ENCODE measurements around the gene ANXA6.

The ANXA6 gene

DNA sequence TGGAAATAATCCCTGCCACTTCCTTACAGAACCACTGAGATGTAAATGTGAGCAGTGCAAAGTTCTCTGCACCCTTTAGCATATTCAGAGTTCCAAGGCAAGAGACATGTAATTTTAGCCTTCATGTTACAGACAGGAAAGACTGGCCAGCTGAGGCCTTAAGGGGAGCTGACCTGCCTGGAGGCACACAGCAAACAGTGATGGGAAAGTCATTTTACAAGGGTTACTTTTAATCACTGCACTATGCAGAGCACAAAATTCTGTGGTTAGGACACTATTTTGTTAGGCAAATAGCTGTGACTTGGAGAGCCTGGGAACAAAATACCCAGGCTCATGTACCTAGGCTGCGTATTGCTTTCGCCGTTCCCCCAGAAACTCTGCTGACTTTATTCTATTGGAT is 46.6 kb downstream of the ANXA6 start (continued):
- no peak for TF ChIP-seq ZFP41 (tag by site-specific recombination; IDR thresholded peaks at IDR 0.05; ENCODE audit: borderline replicate concordance)
- TF ChIP-seq, protein P1, sequence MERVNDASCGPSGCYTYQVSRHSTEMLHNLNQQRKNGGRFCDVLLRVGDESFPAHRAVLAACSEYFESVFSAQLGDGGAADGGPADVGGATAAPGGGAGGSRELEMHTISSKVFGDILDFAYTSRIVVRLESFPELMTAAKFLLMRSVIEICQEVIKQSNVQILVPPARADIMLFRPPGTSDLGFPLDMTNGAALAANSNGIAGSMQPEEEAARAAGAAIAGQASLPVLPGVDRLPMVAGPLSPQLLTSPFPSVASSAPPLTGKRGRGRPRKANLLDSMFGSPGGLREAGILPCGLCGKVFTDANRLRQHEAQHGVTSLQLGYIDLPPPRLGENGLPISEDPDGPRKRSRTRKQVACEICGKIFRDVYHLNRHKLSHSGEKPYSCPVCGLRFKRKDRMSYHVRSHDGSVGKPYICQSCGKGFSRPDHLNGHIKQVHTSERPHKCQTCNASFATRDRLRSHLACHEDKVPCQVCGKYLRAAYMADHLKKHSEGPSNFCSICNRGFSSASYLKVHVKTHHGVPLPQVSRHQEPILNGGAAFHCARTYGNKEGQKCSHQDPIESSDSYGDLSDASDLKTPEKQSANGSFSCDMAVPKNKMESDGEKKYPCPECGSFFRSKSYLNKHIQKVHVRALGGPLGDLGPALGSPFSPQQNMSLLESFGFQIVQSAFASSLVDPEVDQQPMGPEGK (tag by site-specific recombination; IDR thresholded peaks at IDR 0.05) = no peak
- TF ChIP-seq, protein P2, sequence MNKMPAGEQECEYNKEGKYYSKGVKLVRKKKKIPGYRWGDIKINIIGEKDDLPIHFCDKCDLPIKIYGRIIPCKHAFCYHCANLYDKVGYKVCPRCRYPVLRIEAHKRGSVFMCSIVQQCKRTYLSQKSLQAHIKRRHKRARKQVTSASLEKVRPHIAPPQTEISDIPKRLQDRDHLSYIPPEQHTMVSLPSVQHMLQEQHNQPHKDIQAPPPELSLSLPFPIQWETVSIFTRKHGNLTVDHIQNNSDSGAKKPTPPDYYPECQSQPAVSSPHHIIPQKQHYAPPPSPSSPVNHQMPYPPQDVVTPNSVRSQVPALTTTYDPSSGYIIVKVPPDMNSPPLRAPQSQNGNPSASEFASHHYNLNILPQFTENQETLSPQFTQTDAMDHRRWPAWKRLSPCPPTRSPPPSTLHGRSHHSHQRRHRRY (tag by site-specific recombination; IDR thresholded peaks at IDR 0.05) = no peak
- no peak for TF ChIP-seq ZNF626 (tag by site-specific recombination; IDR thresholded peaks at IDR 0.05)
- TF ChIP-seq ZNF223 (tag by site-specific recombination; IDR thresholded peaks at IDR 0.05) = no peak
- no peak for TF ChIP-seq ZNF549 (tag by site-specific recombination; IDR thresholded peaks at IDR 0.05)
- no peak for TF ChIP-seq SCRT1 (tag by site-specific recombination; IDR thresholded peaks at IDR 0.05; ENCODE audit: borderline replicate concordance)
- TF ChIP-seq BCL11A (tag by site-specific recombination; IDR thresholded peaks at IDR 0.05; ENCODE audit: low read depth) = no peak
- TF ChIP-seq MYNN (tag by site-specific recombination; IDR thresholded peaks at IDR 0.05; ENCODE audit: borderline replicate concordance) = no peak
- TF ChIP-seq ZNF138 (tag by site-specific recombination; IDR thresholded peaks at IDR 0.05; ENCODE audit: borderline replicate concordance) = no peak

DNA sequence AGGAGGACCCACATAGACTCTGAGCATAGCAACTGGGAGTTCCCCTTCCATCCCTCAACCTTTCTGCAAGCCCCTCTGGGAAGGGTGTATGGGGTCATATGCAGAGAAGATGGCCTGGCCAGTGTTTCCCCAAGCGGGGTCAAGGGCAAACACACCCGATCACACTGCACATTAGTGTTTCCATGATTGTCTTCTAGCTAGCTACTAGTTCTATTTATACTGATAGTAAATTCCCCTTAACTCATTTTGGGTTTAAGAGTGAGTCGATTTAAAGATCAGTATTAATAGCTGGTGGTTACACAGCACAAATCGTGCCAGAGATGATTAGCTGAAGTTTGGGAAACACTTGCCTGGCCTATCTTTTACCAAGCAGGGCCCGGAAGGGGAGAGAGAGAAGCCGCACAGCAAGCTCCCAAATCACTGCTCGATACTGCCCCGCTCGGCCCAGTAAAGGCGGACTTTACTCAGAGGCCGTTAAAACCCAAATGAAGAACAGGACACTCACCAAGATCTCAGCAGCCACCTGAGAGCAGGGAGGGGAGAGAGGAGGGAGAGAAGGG is 47.4 kb downstream of the ANXA6 start:
- Histone ChIP-seq H3K4me1 (ENCODE audit: control insufficient read depth, insufficient read depth, low read length) (no peaks in the 10 kb centered on the region), H3K4me3 (ENCODE audit: low read depth, low read length) (no peak overlapping the region), H3K36me3 (ENCODE audit: control insufficient read depth in 2 of 2, insufficient read depth in 1 of 2, low read length in 2 of 2) (peaks cover 14 to 80% of the 10 kb centered on the region in 2 experiments; a peak in 2 of 3 replicates), H3K27ac (ENCODE audit: extremely low read depth, low read depth, low read length) (no peak overlapping the region), H3K9me3 (ENCODE audit: control insufficient read depth, insufficient read depth, low read depth, low read length) (no peaks in the 10 kb centered on the region)
- ChIA-PET CTCF (interaction anchor here (0.8 to 2.2 kb wide), 3 partner anchors 16 to 128 kb away, joined by 4 to 10 read pairs (median 7); no protein-coding TSS in a partner anchor), POLR2A (no interaction called here)
- TF ChIP-seq KLF16 (tag by site-specific recombination; IDR thresholded peaks at IDR 0.05) = no peak
- TF ChIP-seq, protein P3, sequence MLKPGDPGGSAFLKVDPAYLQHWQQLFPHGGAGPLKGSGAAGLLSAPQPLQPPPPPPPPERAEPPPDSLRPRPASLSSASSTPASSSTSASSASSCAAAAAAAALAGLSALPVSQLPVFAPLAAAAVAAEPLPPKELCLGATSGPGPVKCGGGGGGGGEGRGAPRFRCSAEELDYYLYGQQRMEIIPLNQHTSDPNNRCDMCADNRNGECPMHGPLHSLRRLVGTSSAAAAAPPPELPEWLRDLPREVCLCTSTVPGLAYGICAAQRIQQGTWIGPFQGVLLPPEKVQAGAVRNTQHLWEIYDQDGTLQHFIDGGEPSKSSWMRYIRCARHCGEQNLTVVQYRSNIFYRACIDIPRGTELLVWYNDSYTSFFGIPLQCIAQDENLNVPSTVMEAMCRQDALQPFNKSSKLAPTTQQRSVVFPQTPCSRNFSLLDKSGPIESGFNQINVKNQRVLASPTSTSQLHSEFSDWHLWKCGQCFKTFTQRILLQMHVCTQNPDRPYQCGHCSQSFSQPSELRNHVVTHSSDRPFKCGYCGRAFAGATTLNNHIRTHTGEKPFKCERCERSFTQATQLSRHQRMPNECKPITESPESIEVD (tag by site-specific recombination; IDR thresholded peaks at IDR 0.05) = no peak
- TF ChIP-seq ZNF366 (tag by site-specific recombination; conservative IDR thresholded peaks at IDR 0.05) = no peak
- no peak for TF ChIP-seq ZBTB20 (tag by site-specific recombination; IDR thresholded peaks at IDR 0.05)
- no peak for TF ChIP-seq KLF10 (tag by site-specific recombination; IDR thresholded peaks at IDR 0.05)
- TF ChIP-seq TCF7L2 (IDR thresholded peaks at IDR 0.05; ENCODE audit: borderline replicate concordance, low read depth, low read length) = no peak
- TF ChIP-seq, protein P4, sequence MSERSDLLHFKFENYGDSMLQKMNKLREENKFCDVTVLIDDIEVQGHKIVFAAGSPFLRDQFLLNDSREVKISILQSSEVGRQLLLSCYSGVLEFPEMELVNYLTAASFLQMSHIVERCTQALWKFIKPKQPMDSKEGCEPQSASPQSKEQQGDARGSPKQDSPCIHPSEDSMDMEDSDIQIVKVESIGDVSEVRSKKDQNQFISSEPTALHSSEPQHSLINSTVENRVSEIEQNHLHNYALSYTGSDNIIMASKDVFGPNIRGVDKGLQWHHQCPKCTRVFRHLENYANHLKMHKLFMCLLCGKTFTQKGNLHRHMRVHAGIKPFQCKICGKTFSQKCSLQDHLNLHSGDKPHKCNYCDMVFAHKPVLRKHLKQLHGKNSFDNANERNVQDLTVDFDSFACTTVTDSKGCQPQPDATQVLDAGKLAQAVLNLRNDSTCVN (tag by site-specific recombination; optimal IDR thresholded peaks at IDR 0.05) = no peak
- TF ChIP-seq ZNF146 (tag by site-specific recombination; IDR thresholded peaks at IDR 0.05) = no peak
- TF ChIP-seq OVOL3 (tag by site-specific recombination; IDR thresholded peaks at IDR 0.05) = no peak
- TF ChIP-seq ZNF132 (tag by site-specific recombination; IDR thresholded peaks at IDR 0.05; ENCODE audit: borderline replicate concordance) = no peak
- TF ChIP-seq, protein P5, sequence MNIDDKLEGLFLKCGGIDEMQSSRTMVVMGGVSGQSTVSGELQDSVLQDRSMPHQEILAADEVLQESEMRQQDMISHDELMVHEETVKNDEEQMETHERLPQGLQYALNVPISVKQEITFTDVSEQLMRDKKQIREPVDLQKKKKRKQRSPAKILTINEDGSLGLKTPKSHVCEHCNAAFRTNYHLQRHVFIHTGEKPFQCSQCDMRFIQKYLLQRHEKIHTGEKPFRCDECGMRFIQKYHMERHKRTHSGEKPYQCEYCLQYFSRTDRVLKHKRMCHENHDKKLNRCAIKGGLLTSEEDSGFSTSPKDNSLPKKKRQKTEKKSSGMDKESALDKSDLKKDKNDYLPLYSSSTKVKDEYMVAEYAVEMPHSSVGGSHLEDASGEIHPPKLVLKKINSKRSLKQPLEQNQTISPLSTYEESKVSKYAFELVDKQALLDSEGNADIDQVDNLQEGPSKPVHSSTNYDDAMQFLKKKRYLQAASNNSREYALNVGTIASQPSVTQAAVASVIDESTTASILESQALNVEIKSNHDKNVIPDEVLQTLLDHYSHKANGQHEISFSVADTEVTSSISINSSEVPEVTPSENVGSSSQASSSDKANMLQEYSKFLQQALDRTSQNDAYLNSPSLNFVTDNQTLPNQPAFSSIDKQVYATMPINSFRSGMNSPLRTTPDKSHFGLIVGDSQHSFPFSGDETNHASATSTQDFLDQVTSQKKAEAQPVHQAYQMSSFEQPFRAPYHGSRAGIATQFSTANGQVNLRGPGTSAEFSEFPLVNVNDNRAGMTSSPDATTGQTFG (tag by site-specific recombination; IDR thresholded peaks at IDR 0.05; ENCODE audit: borderline replicate concordance) = no peak
- no peak for TF ChIP-seq ZNF239 (tag by site-specific recombination; IDR thresholded peaks at IDR 0.05)
- no peak for TF ChIP-seq SCRT1 (tag by site-specific recombination; IDR thresholded peaks at IDR 0.05; ENCODE audit: borderline replicate concordance)
- TF ChIP-seq, protein P6, sequence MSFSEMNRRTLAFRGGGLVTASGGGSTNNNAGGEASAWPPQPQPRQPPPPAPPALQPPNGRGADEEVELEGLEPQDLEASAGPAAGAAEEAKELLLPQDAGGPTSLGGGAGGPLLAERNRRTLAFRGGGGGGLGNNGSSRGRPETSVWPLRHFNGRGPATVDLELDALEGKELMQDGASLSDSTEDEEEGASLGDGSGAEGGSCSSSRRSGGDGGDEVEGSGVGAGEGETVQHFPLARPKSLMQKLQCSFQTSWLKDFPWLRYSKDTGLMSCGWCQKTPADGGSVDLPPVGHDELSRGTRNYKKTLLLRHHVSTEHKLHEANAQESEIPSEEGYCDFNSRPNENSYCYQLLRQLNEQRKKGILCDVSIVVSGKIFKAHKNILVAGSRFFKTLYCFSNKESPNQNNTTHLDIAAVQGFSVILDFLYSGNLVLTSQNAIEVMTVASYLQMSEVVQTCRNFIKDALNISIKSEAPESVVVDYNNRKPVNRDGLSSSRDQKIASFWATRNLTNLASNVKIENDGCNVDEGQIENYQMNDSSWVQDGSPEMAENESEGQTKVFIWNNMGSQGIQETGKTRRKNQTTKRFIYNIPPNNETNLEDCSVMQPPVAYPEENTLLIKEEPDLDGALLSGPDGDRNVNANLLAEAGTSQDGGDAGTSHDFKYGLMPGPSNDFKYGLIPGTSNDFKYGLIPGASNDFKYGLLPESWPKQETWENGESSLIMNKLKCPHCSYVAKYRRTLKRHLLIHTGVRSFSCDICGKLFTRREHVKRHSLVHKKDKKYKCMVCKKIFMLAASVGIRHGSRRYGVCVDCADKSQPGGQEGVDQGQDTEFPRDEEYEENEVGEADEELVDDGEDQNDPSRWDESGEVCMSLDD (tag by site-specific recombination; IDR thresholded peaks at IDR 0.05) = no peak
- TF ChIP-seq ZNF214 (tag by site-specific recombination; IDR thresholded peaks at IDR 0.05; ENCODE audit: borderline replicate concordance) = no peak
- TF ChIP-seq ZNF701 (tag by site-specific recombination; IDR thresholded peaks at IDR 0.05) = no peak

All from HEK293 (cell line).